Caco-2 (cell line): Measurements from ENCODE around the gene CREB3L1. TPM values are rescaled to one million over a fixed set of nuclear protein-coding genes. Genes with fewer than 3 reads are reported as not detected.

Experiments
- BruUV-seq: library from RNA; stranded (reverse); fragments of 400-500 nt; replicated peaks from 2 replicates; lab custom pipeline; 2021; lab: Mats Ljungman, UMichigan
- CTCF ChIA-PET: fragments of 300-600 bp; sonication (Branson Sonifier 250); formaldehyde crosslinking; loops from one replicate; lab custom pipeline; 2022; ENCODE audit warnings: antibody characterized with exemption; lab: Charles Lee
- POLR2A ChIA-PET: fragments of 300-600 bp; sonication (Branson Sonifier 250); formaldehyde crosslinking; loops from one replicate; lab custom pipeline; 2022; ENCODE audit warnings: antibody characterized with exemption; lab: Charles Lee
- DNase-seq, 2 experiments: peaks; one replicate each; pipeline versions ENCODE4 v3.0.0 to v3.0.0-alpha.2; 2020 to 2022
- H3K27me3 ChIP-seq: replicated peaks from 2 replicates; pipeline ENCODE4 v1.6.0; 2011; ENCODE audit warnings: low read length; ENCODE audit not compliant: control insufficient read depth, insufficient read depth
- H3K36me3 ChIP-seq: 2 replicates; pipeline ENCODE4 v1.5.1; 2011; ENCODE audit warnings: low read length; ENCODE audit not compliant: control insufficient read depth, insufficient read depth
- H3K4me1 ChIP-seq: fragments of 250-450 bp; sonication (Bioruptor Pico); 2 replicates; pipeline ENCODE4 v1.5.1; 2020; ENCODE audit warnings: mild to moderate bottlenecking
- H3K4me3 ChIP-seq: 2 replicates; pipeline ENCODE4 v1.5.1; 2011; ENCODE audit warnings: low read depth, mild to moderate bottlenecking, control low read depth, low read length
- H3K9me3 ChIP-seq: fragments of 250-450 bp; sonication (Bioruptor Pico); 2 replicates; pipeline ENCODE4 v1.5.1; 2020; ENCODE audit warnings: mild to moderate bottlenecking, moderate library complexity
- H3K27ac Mint-ChIP-seq: one replicate; pipeline ENCODE4 v1.8.0; 2022; ENCODE audit warnings: mixed read lengths; ENCODE audit not compliant: unreplicated experiment
- H3K27me3 Mint-ChIP-seq: one replicate; pipeline ENCODE4 v1.8.0; 2022; ENCODE audit warnings: mixed read lengths; ENCODE audit not compliant: insufficient read depth, unreplicated experiment
- H3K36me3 Mint-ChIP-seq: one replicate; pipeline ENCODE4 v1.8.0; 2022; ENCODE audit warnings: mild to moderate bottlenecking, mixed read lengths; ENCODE audit not compliant: insufficient read depth, unreplicated experiment
- H3K4me1 Mint-ChIP-seq: one replicate; pipeline ENCODE4 v1.8.0; 2022; ENCODE audit warnings: low read depth, mixed read lengths; ENCODE audit not compliant: unreplicated experiment
- H3K4me3 Mint-ChIP-seq: one replicate; pipeline ENCODE4 v1.8.0; 2022; ENCODE audit warnings: mild to moderate bottlenecking, moderate library complexity, mixed read lengths; ENCODE audit not compliant: unreplicated experiment
- H3K9me3 Mint-ChIP-seq: one replicate; pipeline ENCODE4 v1.8.0; 2022; ENCODE audit warnings: mixed read lengths; ENCODE audit not compliant: unreplicated experiment
- CTCF ChIP-seq, 2 experiments: fragments of 200-600 bp in 1 of 2; IDR thresholded peaks; 1 replicate in 1 of 2; 2 replicates in 1 of 2; pipeline versions ENCODE4 v1.5.1 to v1.8.0; 2011 to 2022; ENCODE audit warnings: antibody characterized with exemption in 1 of 2, control low read depth in 1 of 2, inconsistent platforms in 1 of 2, low read depth in 1 of 2, low read length in 1 of 2, mild to moderate bottlenecking in 1 of 2, moderate library complexity in 1 of 2; ENCODE audit not compliant: insufficient read depth in 1 of 2, severe bottlenecking in 1 of 2, unreplicated experiment in 1 of 2
- intact Hi-C: fragments of 100-400 bp; cut with micrococcal nuclease; formaldehyde crosslinking; loops from one replicate; pipeline ENCODE4 v1.10.0; 2022; ENCODE audit not compliant: unreplicated experiment
- total RNA-seq: library from RNA; stranded (reverse); gene quantifications from 2 replicates; pipeline ENCODE4 v1.2.3, GENCODE V29; 2022

CREB3L1 gene
- total RNA-seq, 1 experiment from 2014 or later: 24.9 TPM

GRCh38 chr11:46305295-46305694, 27.8 kb downstream of the CREB3L1 start:
- Mint-ChIP-seq H3K4me1 (peaks cover 27% of the 10 kb centered on the region), H3K27ac (peak overlapping the region; percentile 33), H3K4me3 (no peak overlapping the region), H3K36me3 (peaks cover 27% of the 10 kb centered on the region), H3K9me3 (no peaks in the 10 kb centered on the region), H3K27me3 (no peaks in the 10 kb centered on the region)
- no TSS peak for BruUV-seq
- CTCF ChIA-PET: no interaction called here
- no peak for DNase-seq
- Histone ChIP-seq H3K27me3 (no peaks in the 10 kb centered on the region), H3K36me3 (no peaks in the 10 kb centered on the region), H3K9me3 (no peaks in the 10 kb centered on the region), H3K4me3 (no peak overlapping the region), H3K4me1 (peaks cover 16% of the 10 kb centered on the region)
- intact Hi-C loops: no loop called here
- POLR2A ChIA-PET: interaction anchor here (0.7 kb wide), 1 partner anchor 62 kb away, joined by 5 read pairs; no protein-coding TSS in a partner anchor
- no peak for TF ChIP-seq CTCF (IDR thresholded peaks at IDR 0.05; ENCODE audit: insufficient read depth in 1 of 2, low read depth in 1 of 2, low read length in 1 of 2, severe bottlenecking in 1 of 2, unreplicated experiment in 1 of 2)

DNA sequence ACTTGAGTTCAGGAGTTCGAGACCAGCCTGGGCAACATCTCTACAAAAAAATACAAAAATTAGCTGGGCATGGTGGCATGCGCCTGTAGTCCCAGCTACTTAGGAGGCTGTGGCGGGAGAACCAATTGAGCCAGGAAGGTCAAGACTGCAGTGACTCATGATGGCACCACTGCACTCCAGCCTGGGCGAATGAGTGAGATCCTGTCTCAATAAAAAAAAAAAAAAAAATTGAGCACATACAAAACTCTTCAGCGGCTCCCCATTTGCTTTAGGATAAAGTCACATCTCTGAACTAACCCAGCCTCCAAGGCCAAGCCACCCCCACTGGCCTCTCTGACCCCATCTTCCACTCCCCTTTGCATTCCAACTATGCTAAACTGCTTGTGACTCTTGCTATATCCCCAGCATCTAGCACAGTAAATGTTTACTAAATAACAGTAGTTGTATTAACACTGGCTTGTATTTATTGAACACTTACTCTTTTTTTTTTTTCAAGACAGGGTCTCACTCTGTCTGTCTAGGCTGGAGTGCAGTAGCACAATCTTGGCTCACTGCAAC, 28.9 kb downstream of the CREB3L1 start:
- Mint-ChIP-seq H3K4me3 (no peak overlapping the region), H3K27ac (peak overlapping the region; percentile 20), H3K4me1 (peaks cover 27% of the 10 kb centered on the region), H3K9me3 (no peaks in the 10 kb centered on the region), H3K27me3 (no peaks in the 10 kb centered on the region), H3K36me3 (peaks cover 27% of the 10 kb centered on the region)
- H3K27me3 ChIP-seq: no peaks in the 10 kb centered on the region
- intact Hi-C loops: no loop called here
- DNase-seq: no peak
- H3K4me3 ChIP-seq: no peak overlapping the region
- no peaks in the 10 kb centered on the region for H3K36me3 ChIP-seq
- peaks cover 16% of the 10 kb centered on the region for H3K4me1 ChIP-seq
- TF ChIP-seq CTCF (IDR thresholded peaks at IDR 0.05; ENCODE audit: insufficient read depth in 1 of 2, low read depth in 1 of 2, low read length in 1 of 2, severe bottlenecking in 1 of 2, unreplicated experiment in 1 of 2): no peak
- no peaks in the 10 kb centered on the region for H3K9me3 ChIP-seq
- ChIA-PET CTCF (interaction anchor here (0.7 to 1.2 kb wide), 4 partner anchors 8 to 126 kb away, joined by 3 to 5 read pairs (median 3); no protein-coding TSS in a partner anchor), POLR2A (interaction anchor here (0.7 to 2.1 kb wide), 2 partner anchors 63 kb away, joined by 5 to 6 read pairs; no protein-coding TSS in a partner anchor)
- BruUV-seq: no TSS peak

DNA sequence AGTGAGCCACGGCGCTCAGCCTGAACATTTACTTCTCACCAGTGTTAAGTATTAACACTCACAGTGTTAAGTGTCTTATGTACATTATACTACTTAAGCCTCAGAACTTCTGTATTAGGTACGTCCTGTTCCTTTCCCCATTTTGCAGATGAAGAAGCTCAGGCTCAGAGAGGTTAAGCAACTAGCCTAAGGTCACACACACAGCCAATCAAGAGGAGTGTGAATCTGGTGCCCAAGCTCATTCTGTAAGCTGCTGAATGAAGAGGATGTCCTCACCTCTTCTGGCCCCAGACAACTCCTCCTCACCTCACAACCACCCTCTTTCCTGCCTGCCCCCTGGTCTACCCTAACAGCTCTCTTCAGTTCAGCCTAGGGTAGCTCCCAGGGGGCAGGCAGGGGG, 29.9 kb downstream of the CREB3L1 start:
- Mint-ChIP-seq H3K27ac (no peak overlapping the region), H3K4me1 (peaks cover 27% of the 10 kb centered on the region), H3K27me3 (no peaks in the 10 kb centered on the region), H3K9me3 (no peaks in the 10 kb centered on the region), H3K4me3 (no peak overlapping the region), H3K36me3 (peaks cover 37% of the 10 kb centered on the region)
- no peak for DNase-seq
- POLR2A ChIA-PET: interaction anchor here (0.6 to 2.1 kb wide), 2 partner anchors 43 to 64 kb away, joined by 6 to 7 read pairs; no protein-coding TSS in a partner anchor
- no peak for TF ChIP-seq CTCF (IDR thresholded peaks at IDR 0.05; ENCODE audit: insufficient read depth in 1 of 2, low read depth in 1 of 2, low read length in 1 of 2, severe bottlenecking in 1 of 2, unreplicated experiment in 1 of 2)
- Histone ChIP-seq H3K4me3 (no peak overlapping the region), H3K27me3 (no peaks in the 10 kb centered on the region), H3K9me3 (no peaks in the 10 kb centered on the region), H3K4me1 (peaks cover 16% of the 10 kb centered on the region), H3K36me3 (no peaks in the 10 kb centered on the region)
- no TSS peak for BruUV-seq
- CTCF ChIA-PET: interaction anchor here (0.6 to 12.6 kb wide), 3 partner anchors 11 to 540 kb away, joined by 3 to 181 read pairs (median 11); no protein-coding TSS in a partner anchor
- intact Hi-C loops: no loop called here
